GM15510 (cell line): ENCODE results near the gene BLOC1S4.

Experiments
- POLR2A ChIP-seq: IDR thresholded peaks from 3 replicates; pipeline ENCODE4 v1.6.1; 2011; ENCODE audit warnings: borderline replicate concordance; ENCODE audit not compliant: insufficient read length; ENCODE audit errors: extremely low read depth

Gene BLOC1S4

GRCh38 chr4:6716018-6716911, at the start of gene BLOC1S4:
Gene BLOC1S4, plus strand, starts transcription at chr4:6716174. Its CDS starts 36 bp downstream, at chr4:6716210.
- peak; percentile 94 for TF ChIP-seq POLR2A

- no peak for TF ChIP-seq POLR2A
Observed at GRCh38 chr4:6668391-6668790, 47.6 kb upstream of the BLOC1S4 start.

- TF ChIP-seq POLR2A = no peak
Observed at GRCh38 chr4:6671648-6672047, 44.3 kb upstream of the BLOC1S4 start.

GRCh38 chr4:6672131-6672530, 43.8 kb upstream of the BLOC1S4 start:
- TF ChIP-seq POLR2A = no peak

GRCh38 chr4:6673660-6674499, 42.1 kb upstream of the BLOC1S4 start:
- peak; percentile 78 for TF ChIP-seq POLR2A

- no peak for TF ChIP-seq POLR2A
Observed at GRCh38 chr4:6674500-6675149, 41.3 kb upstream of the BLOC1S4 start.

- TF ChIP-seq POLR2A = no peak
Observed at GRCh38 chr4:6676722-6677558, 39.0 kb upstream of the BLOC1S4 start.

- TF ChIP-seq POLR2A = no peak
Observed at GRCh38 chr4:6680372-6681034, 35.5 kb upstream of the BLOC1S4 start.

- no peak for TF ChIP-seq POLR2A
Observed at GRCh38 chr4:6681191-6681590, 34.8 kb upstream of the BLOC1S4 start.

- no peak for TF ChIP-seq POLR2A
Observed at GRCh38 chr4:6682862-6683590, 32.9 kb upstream of the BLOC1S4 start.

GRCh38 chr4:6684656-6685055, 31.3 kb upstream of the BLOC1S4 start:
- no peak for TF ChIP-seq POLR2A

- TF ChIP-seq POLR2A = no peak
Observed at GRCh38 chr4:6686104-6686787, 29.7 kb upstream of the BLOC1S4 start.
